Central memory CD4-positive, alpha-beta T cell (primary cell): ENCODE data around the gene MAP1A.

Experiments
- DNase-seq: peaks from one replicate; pipeline ENCODE4 v3.0.0; 2022

The MAP1A gene

GRCh38 chr15:43511012-43511885 is 6.2 kb upstream of the MAP1A start:
- no peak for DNase-seq

DNA sequence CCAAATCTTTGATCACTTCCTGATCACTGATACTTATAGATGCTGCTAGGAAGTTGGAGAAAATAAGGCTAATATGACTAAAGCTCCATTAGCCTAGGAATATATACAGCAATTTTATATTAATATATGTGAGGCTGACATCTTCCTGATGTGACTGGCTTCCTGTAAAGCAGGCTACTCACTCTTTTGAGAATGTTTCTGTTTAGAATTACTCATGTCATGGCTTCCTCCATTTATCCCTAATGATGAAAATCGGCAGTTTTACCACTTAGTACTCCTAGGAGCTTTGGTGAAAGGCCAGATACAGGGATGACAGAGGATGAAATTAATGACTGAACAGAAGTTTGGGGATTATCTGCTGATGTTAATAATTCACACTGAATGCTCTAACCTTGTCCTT is 3.9 kb upstream of the MAP1A start:
- DNase-seq: no peak

GRCh38 chr15:43514241-43515057 is 3.0 kb upstream of the MAP1A start:
- peak; percentile 15 for DNase-seq

DNA sequence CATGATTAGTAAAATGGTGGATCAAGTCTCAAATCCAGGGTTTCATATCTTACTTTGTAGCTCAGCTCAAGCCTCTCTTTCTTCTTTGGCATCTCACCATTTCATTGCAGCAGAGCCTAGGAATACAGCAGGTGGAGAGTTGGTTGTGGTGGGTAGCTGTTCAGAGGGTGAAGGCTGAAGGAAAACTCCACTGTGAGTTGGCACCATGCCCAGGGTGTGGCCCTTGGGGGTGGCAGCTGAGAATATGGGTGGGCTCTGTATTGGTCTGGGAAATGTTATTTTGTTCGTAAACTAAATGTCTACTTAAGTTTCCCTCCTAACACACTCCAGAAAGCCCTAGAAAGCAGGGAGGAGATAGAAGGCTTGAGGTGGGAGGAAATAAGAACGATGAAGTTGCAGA is 1.7 kb upstream of the MAP1A start:
- no peak for DNase-seq

DNA sequence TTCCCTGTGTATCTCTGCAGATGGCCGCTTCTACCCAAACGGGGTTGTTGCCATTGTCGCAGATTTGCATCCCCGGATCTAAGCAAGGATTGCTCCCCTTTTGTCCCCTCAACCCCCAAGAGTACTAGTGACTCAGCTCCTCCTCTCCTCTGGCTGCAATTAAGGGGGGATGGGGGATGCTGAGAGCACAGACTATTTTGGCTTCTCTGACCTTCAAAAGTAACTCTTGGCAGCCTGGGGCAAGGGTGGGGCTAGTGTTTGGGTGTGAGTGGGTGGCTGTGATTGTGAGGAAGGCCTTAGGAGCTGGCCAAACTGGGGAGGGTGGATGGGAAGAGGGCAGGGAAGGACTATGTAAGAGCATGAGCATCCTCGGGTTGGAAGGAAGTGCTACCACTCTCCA is 1.2 kb upstream of the MAP1A start:
- DNase-seq: no peak

- no peak for DNase-seq
Observed at GRCh38 chr15:43516801-43517353, 531 bp upstream of the MAP1A start.

DNA sequence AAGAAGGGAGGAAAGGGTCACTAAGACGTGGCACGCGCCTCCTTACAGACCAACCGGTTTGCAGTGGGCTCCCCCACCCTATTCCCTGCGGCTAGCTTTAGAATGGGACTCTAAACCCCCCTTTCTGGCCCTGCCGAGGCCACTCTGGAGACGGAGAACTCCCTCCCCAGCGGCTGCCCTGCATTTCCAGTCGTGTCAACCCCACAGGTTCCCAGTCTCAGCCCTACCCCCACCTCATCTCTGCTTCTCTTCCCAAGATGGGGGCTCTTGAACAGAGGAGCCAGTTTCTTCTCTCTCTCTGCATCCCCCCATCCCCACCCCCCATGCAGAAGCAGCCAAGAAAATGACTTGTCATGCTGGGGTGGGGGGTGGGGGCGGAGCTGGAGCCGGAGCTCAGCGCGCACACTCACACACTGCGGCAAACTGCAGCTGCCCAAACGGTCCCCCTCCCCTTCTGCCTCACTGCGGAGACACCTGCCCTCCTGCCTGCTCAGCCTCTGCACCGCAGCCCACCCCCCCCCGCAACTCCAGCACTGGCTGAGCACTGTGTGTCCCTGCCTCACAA is 871 bp downstream of the MAP1A start:
- no peak for DNase-seq

GRCh38 chr15:43519196-43519595 is 1.8 kb downstream of the MAP1A start:
- DNase-seq: no peak

DNA sequence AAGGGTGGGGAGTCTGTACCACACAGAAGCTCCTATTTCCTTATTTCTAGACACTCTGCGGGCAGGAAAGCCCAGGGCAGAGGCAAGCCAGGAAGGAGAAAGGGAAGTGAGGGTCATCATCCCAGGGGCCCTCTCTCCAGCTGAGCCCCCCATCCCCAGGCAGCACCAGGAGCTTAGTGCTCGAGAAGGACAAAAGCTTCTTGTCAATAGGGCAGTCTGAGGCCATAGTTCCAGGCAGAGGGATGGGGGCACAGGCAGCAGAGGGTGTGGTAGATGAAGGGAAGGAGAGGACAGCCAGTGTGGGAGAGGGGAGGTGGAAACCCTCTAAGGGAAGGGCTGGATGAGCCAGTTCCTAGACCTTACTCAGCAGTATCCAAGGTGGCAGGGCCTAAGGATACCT is 2.7 kb downstream of the MAP1A start:
- DNase-seq: no peak

- DNase-seq: no peak
Observed at GRCh38 chr15:43521419-43521818, 4.0 kb downstream of the MAP1A start.

DNA sequence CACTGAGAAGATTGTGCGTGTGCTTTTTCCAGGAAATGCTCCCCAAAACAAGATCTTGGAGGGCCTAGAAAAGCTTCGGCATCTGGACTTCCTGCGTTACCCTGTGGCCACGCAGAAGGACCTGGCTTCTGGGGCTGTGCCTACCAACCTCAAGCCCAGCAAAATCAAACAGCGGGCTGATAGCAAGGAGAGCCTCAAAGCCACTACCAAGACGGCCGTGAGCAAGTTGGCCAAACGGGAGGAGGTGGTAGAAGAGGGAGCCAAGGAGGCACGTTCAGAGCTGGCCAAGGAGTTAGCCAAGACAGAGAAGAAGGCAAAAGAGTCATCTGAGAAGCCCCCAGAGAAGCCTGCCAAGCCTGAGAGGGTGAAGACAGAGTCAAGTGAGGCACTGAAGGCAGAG is 4.8 kb downstream of the MAP1A start:
- no peak for DNase-seq

DNA sequence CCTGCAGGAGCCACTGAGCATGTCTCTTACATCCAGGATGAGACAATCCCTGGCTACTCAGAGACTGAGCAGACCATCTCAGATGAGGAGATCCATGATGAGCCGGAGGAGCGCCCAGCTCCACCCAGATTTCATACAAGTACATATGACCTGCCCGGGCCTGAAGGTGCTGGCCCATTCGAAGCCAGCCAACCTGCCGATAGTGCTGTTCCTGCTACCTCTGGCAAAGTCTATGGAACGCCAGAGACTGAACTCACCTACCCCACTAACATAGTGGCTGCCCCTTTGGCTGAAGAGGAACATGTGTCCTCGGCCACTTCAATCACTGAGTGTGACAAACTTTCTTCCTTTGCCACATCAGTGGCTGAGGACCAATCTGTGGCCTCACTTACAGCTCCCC is 6.2 kb downstream of the MAP1A start:
- no peak for DNase-seq

DNA sequence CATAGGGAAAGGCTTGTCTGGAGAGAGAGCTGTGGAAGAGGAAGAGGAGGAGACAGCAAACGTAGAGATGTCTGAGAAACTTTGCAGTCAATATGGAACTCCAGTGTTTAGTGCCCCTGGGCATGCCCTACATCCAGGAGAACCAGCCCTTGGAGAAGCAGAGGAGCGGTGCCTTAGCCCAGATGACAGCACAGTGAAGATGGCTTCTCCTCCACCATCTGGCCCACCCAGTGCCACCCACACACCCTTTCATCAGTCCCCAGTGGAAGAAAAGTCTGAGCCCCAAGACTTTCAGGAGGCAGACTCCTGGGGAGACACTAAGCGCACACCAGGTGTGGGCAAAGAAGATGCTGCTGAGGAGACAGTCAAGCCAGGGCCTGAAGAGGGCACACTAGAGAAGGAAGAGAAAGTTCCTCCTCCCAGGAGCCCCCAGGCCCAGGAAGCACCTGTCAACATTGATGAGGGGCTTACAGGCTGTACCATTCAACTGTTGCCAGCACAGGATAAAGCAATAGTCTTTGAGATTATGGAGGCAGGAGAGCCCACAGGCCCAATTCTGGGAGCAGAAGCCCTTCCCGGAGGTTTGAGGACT is 6.9 kb downstream of the MAP1A start:
- DNase-seq: no peak

GRCh38 chr15:43525131-43525530 is 7.7 kb downstream of the MAP1A start:
- no peak for DNase-seq

GRCh38 chr15:43526261-43526930 is 9.0 kb downstream of the MAP1A start:
- no peak for DNase-seq

DNA sequence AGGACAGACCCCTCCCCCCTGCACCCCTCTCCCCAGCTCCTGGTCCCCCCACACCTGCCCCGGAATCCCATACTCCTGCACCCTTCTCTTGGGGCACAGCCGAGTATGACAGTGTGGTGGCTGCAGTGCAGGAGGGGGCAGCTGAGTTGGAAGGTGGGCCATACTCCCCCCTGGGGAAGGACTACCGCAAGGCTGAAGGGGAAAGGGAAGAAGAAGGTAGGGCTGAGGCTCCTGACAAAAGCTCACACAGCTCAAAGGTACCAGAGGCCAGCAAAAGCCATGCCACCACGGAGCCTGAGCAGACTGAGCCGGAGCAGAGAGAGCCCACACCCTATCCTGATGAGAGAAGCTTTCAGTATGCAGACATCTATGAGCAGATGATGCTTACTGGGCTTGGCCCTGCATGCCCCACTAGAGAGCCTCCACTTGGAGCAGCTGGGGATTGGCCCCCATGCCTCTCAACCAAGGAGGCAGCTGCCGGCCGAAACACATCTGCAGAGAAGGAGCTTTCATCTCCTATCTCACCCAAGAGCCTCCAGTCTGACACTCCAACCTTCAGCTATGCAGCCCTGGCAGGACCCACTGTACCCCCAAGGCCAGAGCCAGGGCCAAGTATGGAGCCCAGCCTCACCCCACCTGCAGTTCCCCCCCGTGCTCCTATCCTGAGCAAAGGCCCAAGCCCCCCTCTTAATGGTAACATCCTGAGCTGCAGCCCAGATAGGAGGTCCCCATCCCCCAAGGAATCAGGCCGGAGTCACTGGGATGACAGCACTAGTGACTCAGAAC is 9.8 kb downstream of the MAP1A start:
- no peak for DNase-seq

GRCh38 chr15:43527802-43528541 is 10.6 kb downstream of the MAP1A start:
- DNase-seq: no peak

- no peak for DNase-seq
Observed at GRCh38 chr15:43528542-43529007, 11.2 kb downstream of the MAP1A start.

DNA sequence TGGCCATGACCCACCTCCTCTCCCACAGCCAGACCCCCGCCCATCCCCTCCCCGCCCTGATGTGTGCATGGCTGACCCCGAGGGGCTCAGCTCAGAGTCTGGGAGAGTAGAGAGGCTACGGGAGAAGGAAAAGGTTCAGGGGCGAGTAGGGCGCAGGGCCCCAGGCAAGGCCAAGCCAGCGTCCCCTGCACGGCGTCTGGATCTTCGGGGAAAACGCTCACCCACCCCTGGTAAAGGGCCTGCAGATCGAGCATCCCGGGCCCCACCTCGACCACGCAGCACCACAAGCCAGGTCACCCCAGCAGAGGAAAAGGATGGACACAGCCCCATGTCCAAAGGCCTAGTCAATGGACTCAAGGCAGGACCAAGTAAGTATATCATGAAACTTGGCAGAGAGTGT is 11.7 kb downstream of the MAP1A start:
- no peak for DNase-seq

- DNase-seq: no peak
Observed at GRCh38 chr15:43529587-43530345, 12.4 kb downstream of the MAP1A start.
